Globus pallidus (tissue), 1 donor: Measurements from ENCODE around the gene ACTG2.

ENCODE experiments used
- DNase-seq: peaks from one replicate; pipeline ENCODE4 v3.0.0-alpha.2; 2015; ENCODE audit warnings: low spot score

ACTG2 gene

GRCh38 chr2:73969356-73969755 lies 76.5 kb downstream of the ACTG2 start:
- no peak for DNase-seq
